ENCODE results near the gene PDIA5.
A peak's percentile ranks its signal among the peaks of the same experiment; 100 is the strongest.
"Not testable (repeated sequence)": the region's sequence is repeated elsewhere in the genome, so short reads cannot be mapped to it uniquely, and the experiment has no call there.

Gene PDIA5

DNA sequence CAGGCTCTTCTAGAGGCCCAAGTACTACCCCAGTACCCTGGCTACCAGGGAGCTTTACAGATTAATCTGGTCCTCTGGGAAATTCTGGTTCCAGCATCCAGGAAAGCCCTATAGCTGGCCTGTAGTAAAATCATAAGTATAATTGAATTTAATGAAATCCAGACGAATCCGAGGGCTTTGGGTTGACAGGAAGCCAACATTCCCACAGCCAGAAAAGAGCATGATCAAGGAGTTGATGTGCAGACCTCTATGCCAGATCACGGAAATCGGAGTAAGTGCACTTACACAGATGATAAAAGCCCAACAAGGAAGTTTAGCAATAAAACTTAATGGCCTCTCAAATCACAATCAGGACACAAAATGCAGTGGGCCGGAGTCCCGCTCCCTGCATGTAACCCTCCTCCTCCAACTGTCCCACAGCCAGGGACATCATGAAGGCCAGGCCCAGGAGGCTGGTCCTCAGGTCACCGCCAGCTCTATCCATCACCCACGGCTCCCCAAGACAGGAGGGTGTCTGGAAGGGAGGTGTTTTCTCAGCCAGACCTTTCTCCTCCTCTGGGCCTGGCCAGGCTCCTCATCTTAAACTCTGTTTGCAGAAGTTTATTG, 72.1 kb downstream of the PDIA5 start:
- no peak overlapping the region for H3K27ac ChIP-seq
- DNase-seq (ENCODE audit: low read depth, low spot score): no peak

DNA sequence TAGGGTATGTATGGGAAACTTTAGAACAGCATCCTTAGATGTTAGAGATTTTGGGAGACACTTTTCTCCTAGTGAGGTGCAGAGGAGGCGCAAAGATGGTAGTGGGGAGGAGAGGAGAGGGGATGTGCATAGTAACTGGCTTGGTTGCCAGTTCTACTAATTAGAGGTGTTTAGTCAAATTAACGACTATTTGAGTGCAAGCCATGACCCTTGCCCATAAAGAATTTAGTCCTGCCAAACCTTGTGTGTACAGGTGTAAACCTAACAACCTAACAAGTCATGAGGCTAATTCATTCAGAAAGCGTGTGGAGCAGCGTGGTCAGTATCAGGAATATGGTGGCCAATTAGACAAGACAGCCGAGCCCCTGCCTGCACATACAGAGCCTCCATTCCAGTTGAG, 72.7 kb downstream of the PDIA5 start:
- no peak overlapping the region for H3K27ac ChIP-seq
- DNase-seq (ENCODE audit: low read depth, low spot score): no peak

DNA sequence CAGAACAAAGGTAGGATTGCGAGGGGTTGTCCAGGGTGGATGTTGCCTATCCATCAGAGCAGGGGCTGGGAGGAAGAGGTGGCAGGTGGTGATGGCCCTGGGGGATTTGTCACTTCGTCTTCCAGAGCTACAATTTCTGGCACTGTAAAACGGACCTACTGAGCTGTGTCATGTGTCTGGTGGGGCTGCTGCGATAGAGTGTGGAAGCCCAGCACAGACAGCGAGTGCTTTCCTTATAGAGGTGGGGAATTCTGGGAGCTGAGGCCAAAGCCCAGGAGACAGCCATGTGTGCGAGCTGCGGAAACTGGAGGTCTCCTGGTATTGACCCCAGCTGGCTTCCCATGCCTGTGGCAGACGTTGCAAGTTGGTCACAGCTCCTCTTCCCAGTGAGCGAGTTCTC, 73.7 kb downstream of the PDIA5 start:
- DNase-seq (ENCODE audit: low read depth, low spot score): no peak
- H3K27ac ChIP-seq: no peak overlapping the region

DNA sequence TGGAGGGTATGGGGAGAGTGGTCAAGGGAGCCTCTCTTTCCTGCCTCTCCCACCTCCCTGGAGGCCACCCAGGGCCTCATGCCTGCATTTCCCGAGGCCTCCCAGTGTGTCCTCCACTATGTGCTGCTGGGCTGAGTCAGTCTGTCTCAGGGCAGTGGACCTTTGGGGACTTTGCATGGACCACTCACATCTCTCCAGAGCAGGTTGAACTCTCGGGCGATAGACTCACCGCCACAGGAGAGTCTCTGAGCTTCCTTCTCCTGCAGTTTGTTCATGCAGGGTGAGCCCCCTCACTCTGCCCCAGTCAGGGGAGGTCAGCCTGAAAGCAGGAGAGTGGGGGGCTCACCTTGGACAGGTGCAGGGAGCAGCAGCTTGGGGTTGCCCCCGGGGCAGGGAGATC, 74.5 kb downstream of the PDIA5 start:
- no peak overlapping the region for H3K27ac ChIP-seq
- no peak for DNase-seq (ENCODE audit: low read depth, low spot score)

DNA sequence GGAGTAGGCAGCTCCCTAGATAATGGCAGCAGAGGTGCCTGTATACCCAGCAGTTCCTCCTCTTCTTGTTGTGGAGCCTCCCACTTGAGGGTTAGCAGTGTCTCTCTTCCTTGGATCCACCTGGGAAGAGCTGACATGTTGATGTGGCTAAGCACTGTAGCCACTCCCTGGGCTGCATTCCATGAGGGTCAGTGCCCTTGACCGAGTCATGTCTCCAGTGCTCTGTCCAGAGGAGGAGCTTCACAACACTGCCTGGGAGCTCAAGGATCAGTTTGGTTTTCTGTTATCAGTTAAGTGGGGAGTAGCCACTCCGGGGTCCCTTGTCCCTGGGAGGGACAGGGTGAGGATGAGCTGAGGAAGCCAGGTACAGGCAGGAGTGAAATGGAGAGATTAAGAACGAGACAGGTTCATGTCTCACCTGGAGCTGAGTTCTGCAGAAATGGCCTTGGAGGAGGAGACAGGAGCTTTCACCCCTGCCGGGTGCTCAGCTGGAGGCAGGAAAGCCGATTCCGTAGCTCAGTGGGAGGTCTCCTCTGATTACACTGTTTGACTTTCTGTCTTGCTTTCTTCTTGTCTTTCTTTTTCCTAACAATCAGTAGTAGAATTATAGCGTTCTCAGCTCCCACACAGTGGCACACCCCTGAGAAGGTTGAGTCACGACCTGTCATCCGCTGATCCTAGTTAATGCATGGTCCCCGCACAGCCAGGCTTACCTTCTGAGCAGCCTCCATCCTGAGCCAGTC, 77.0 kb downstream of the PDIA5 start:
- no peak for DNase-seq (ENCODE audit: low read depth, low spot score)
- no peak overlapping the region for H3K27ac ChIP-seq

DNA sequence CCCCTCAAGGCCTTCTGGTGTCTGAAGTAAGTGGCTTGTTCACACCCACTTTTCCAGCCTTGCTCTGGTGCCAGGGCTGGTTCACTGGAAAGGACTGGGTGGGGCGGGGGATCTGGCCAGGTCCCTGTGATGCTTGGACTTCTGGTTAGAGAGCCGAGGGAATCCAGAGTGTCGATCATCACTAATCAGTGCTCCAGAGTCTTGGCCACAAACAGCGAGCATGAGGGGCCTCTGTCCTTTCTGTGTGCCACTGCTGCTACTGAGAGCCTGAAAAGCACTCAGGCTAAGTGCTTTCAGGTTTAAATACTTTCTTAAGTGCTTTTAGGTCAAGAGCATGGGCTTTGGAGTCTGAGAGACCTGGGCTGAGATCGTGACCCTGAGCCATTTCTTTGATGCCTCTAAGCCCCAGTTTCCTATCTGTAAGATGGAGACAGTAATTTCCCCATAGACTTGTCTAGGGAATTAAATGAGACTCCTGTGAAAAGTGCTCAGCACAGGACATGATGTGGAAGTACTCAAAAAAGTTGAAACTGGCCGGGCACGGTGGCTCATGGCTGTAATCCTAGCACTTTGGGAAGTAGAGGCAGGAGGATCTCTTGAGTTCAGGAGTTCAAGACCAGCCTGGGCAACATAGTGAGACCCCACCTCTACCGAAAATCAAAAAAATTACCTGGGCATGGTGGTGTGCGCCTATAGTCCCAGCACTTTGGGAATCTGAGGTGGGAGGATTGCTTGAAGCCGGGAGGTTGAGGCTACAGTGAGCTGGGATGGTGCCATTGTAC, 81.1 kb downstream of the PDIA5 start:
- no peak overlapping the region for H3K27ac ChIP-seq
- DNase-seq (ENCODE audit: low read depth, low spot score): no peak

DNA sequence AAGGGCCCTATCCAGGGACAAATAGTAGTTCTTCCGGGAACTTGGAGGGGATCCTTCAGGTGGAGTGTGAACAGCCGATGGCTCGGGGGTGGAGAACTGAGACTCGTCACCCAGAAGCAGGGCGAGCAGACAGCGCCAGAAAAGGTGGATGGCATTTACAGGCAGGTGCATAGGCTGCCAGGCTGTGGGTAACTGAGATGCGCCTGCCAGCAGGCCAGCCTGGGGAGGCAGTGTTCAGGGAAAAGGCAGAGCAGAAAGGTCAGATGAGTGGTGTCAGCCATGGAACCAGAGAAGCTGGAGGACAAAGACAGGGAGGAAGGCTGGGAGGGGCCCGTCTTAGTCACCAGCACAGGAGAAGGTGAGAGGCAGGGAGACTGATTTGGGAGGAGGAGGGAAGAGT, 81.9 kb downstream of the PDIA5 start:
- H3K27ac ChIP-seq: no peak overlapping the region

DNA sequence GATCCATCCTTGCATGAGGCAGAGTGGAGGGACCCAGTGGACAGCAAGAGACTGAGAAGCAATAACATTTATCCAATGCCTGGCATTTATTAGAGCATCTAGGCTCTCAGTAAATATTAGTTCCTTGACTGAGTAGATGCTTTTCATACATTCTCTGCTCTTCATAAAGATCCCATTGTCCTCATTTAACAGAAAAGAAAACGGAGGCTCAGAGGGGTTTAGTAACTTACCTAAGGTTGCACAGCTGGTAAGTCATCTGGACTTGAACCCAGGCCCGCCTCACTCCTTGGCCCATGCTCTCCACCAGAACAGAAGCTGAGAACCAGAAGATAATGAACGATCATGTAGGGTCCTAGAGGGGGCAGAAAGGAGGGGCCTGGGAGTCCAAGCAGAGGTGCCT, 82.7 kb downstream of the PDIA5 start:
- no peak for DNase-seq (ENCODE audit: low read depth, low spot score)
- H3K27ac ChIP-seq: no peak overlapping the region

More for the DNA sequence above, 81.9 kb downstream of the PDIA5 start:
- no peak for DNase-seq (ENCODE audit: low read depth, low spot score)

DNA sequence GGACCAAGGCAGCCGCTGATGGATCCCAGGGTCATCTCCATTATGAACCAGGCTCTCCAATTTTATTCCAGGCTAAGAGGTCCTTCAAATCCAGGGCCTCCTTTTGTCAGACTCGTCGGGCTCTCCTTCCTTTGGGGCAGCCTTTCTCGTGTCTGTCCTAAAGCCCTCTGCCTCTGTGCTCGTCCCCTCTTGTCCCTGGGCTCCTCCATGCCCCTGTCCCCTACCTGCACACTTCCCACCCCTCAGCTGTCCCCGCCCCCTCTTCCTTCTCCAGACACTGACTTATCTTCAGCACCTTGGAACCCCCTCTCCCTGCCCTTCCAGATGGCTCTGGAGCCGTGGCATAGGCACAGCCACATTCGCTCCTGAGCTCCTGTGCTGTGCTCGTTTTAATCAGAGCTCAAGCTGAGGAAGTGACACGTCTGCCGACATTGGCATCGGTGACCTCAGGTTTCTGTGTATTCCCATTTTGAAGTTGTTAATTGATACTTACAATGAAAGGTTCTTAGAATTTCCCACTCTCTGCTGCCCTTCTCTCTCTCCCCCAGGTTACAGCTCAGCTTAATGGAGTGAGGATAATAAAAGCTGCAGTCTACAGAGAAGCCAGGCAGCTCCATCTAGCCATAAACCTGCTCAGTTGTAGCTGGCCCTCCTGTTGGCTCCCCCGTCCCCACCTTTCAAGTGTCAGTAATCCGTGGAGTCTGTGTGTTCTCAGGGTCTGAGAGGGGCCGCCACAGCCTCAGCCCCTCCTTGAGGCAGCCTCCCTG, 83.8 kb downstream of the PDIA5 start:
- no peak for DNase-seq (ENCODE audit: low read depth, low spot score)
- H3K27ac ChIP-seq: no peak overlapping the region

DNA sequence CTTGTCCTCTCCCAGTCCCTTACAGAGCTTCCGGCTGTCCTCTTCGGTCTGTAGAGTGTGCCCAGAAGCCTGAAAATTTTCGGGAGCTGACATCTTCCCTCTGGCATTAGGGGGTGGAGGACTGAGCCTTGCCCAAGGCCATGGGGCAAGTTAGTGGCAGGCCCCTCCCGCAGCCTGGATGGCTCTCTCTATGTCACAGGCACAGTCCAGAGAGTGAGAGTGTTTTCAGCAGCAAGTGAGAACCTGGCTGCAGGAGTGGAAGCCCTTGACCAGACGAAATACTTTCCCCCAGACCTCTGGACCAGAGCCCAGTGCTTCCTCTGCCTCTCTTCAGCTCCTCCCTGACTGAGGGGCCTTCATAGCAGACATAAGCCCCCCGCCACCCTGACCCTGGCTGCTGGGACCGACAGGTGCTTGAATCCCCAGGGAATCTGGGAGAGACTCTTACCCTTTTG, 84.5 kb downstream of the PDIA5 start:
- DNase-seq (ENCODE audit: low read depth, low spot score): no peak

DNA sequence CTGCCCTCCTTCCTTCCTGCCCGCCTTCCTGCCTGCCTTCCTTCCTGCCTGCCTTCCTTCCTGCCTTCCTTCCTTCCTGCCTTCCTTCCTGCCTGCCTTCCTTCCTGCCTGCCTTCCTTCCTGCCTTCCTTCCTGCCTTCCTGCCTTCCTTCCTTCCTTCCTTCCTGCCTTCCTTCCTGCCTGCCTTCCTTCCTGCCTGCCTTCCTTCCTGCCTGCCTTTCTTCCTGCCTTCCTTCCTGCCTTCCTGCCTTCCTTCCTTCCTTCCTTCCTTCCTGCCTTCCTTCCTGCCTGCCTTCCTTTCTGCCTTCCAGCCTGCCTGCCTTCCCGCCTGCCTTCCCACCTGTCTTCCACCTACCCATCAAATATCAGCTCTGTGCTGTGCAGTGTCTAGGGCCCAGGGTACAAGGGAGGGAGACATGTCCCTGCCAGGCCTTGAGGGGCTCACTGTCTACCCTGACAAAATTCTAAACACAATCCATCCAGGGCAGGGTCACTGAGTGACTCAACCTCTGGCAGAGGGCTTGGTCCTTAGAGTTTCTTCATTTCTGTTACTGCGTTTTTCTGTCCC, 85.1 kb downstream of the PDIA5 start:
- not testable (repeated sequence) for DNase-seq (ENCODE audit: low read depth, low spot score); H3K27ac ChIP-seq

More for the DNA sequence above, 84.5 kb downstream of the PDIA5 start:
- H3K27ac ChIP-seq: no peak overlapping the region

DNA sequence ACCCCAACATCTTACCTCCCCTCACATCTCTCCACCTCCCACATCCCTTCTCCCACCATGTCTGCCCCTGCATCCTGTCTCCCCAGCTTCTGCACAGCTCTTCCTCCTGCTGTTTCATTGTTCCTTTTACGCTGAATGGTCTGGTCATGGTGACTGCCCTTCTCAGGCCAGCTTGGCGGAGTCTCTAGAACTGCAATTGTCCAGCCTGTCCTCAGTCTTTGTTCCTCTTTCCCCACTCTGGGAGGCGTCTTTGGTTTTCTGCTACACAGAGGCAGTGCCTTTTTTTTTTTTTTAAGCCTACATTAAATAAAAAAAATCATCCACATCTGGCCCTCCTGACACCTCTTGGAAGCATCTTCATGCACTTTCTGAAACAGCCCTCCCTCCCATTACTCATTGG, 85.9 kb downstream of the PDIA5 start:
- no peak for DNase-seq (ENCODE audit: low read depth, low spot score)
- no peak overlapping the region for H3K27ac ChIP-seq

DNA sequence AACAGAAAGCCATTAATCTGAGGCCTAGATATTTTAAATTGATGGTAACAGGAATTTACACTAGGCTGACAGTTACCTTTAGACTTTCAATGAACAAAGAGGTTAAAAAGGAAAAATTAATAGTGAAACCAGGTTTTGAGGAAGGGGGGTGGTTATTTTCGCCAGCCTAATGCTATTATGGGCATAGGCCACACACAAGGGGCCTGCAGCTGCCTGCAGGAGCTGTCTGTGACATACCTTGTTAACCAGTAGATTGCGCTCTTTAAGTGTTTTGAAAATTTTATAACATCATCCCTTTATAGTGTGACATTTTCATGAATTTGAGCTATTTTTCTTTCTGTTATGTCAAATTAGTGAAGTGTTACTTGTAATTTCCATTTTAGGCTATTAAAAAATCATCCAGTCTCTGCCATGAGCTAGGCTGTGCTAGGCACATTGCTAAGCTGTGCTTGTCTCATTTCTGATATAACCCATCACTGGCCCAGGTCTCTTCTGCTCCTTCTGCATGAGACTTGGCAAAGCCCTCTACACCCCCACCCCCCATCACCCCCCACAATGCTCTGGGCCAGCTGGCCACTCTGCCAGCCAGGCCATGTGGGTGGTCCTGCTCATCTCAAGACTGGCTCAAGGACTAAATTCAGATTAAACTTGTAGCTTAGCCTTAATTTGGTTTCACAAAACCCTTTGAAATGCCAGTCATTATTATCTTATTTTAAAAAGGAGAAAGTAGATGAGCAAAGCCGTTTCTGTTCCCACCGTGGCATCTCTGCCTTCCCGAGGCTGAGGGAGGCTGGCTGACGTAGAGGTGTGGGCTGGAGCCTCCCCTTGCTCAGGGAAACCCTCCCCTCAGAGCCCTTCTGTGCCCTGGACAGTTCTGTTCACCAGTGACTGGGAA, 86.5 kb downstream of the PDIA5 start:
- DNase-seq (ENCODE audit: low read depth, low spot score): no peak
- no peak overlapping the region for H3K27ac ChIP-seq

DNA sequence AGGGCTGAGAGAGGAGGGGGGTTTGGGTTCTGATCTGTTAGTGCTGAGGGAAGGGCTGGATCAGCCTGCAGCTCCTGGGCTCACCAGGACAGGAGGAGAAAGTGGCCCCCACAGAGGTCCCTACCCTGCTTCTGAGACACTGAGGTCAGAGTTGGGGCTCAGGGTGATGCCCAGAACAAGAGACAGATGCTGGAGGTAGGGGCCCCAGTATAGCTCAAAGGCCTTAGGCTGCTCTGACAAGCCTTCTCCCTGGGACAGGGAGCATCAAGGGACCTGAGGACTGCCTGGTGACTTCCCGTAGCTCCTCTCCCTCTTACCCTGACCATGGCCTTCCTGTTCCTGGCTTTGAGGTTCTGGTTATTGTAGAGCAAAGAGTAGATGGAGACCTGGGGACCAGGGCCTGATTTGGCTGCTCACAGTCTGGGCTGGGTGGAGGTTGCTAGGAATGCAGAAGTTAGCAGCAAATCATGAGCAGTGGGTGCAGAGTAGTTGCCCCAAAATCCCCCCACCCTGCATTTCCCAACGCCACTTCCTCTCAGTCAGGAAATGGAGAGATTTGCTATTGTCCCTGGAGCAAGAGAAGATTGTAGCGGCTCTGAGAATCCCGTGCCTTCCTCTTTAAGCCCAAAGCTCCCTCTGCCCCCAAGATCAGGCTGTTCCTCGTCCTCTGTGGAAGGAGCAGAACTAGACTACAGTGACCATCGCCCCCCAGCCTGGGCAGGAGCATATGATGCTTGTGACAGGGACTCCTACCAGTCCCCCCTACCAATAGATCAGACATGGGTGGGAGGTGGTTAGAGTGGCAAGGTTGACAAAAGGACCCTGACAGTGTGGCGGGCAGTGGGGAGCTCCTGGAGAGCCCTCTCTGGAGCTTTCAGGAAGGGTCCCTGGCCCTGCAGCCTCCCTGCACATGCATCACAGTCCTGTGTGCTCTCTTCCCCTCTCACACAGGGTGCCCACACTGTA, 87.5 kb downstream of the PDIA5 start:
- H3K27ac ChIP-seq: no peak overlapping the region
- DNase-seq (ENCODE audit: low read depth, low spot score): no peak

DNA sequence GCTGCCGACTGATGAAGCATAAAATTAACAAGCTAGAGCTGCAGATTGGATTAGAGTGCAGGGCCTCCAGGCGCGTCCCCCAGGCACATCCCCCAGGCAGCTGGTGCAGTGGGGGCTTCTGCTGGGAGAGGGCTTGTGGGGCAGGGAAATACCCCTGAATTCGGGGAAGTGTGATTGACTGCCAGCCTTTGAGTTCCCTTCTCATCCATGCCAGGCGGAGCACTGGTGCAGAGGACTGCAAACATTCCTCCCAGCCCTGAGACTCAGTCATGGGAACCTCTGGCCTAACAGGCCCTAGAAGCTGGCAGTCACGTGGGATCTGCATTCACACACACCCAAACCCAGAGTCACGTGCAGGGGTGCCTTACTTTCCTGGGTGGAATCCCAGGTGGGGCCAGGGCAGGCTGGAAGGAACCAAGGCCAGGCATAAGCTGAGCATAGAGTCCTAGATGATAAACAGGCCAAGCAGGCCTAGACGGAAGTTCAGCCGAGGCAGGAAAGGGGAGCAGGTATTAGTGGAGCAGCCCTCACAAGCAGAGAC, 88.7 kb downstream of the PDIA5 start:
- DNase-seq (ENCODE audit: low read depth, low spot score): peak; percentile 5
- no peak overlapping the region for H3K27ac ChIP-seq

DNA sequence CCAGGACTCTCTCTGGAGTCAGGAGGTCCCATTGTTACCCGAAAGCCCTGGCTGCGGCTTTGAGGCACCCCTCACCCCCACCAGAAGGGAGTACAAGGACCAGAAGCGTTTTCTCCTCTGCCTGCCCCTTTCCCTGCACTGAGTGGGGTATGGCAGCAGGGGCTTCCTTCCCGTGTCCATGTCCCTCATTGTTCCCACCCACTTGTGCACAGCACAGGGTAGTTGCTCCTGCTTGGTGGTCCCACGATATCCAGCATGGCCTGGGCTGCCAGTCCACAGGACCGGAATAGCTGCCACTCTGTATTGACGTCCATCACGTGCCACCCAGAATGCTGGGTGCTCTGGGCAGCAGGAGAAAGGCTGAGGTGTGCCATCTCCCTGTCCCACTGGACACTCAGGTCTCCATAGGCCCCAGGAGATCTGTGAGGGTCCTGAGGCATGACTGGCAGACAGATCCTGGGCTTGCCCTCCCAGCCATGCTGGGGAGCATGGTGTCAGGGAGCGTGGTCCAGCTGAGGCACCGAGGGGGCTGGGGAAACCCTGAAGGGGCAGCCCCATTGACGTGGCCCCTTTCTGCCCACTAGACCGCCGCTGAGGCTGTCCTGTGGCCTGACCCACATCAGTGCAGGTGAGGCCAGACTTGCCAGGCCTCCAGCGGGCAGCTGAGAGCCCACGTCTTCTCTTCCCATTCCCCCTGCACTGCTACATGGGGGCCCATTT, 89.6 kb downstream of the PDIA5 start:
- DNase-seq (ENCODE audit: low read depth, low spot score): no peak
- H3K27ac ChIP-seq: no peak overlapping the region

DNA sequence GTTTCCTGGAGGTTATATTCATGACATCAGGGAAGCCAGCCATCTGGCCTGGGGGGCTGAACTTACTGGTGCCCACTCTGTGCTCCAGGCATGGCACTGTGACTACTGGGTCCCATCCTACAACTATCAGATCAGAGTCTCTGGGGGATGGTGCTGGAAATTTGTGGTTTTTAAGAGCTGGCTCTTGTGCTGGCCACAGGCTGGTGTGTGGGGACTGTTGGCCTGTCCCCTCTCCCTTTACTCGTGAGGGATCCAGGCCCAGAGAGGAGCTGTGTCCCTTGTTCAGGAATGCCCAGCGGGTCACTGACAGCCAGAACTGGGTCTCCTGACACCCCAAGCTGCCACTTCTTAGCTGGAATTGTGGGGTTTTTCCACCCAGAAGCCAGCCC, 90.4 kb downstream of the PDIA5 start:
- DNase-seq (ENCODE audit: low read depth, low spot score): no peak
- H3K27ac ChIP-seq: no peak overlapping the region

All from epithelial cell of prostate (primary cell).